ENCODE results near the gene STKLD1.

STKLD1 gene

DNA sequence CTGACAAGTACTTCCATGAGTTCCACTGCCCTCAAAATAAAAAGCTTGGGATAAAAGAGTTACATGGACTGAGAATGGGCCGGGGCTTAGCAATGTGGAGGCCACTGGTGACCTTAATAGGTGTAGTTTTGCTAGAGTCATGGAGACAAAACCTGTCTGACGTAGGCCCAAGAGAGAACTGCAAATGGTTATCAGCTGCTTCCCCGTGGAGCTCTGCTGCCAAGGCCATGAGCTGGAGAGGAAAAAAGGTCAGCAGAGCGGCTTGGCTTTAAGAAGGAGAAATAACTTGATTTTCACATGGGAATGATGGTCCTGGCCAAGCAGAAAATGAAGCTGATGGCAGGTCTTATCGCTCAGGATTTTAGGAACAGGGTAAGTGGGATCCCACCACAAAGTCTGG is 36.5 kb upstream of the STKLD1 start:
- H3K4me1 Mint-ChIP-seq (ENCODE audit: low read depth), result peaks cover 15% of the 10 kb centered on the region
- H3K27me3 Mint-ChIP-seq (ENCODE audit: low read depth), result no peaks in the 10 kb centered on the region
- DNase-seq (ENCODE audit: low spot score), result no peak
- no peaks in the 10 kb centered on the region for H3K9me3 Mint-ChIP-seq
- H3K36me3 Mint-ChIP-seq (ENCODE audit: low read depth), result peaks cover 35% of the 10 kb centered on the region
- H3K4me3 Mint-ChIP-seq, result no peak overlapping the region
- peak overlapping the region; percentile 31 for H3K27ac Mint-ChIP-seq

DNA sequence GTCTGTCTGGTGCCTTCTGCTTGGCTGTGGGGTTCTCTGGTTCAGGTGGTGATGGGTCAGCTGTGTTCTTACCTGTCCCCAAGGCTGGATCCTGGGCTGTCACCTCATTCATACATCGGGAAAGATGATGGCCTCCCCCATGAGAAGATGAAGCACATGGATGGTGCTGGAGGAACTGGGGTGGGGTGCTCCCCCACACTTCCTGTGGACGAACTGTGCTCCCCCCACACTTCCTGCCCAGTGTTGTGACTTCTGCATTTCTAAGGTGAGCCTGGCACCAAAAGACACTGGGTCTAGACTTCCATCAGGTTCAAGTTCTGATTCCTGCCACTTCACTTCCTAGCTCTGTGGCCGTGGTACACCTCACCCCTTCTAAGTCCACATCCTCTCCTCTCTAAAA is 35.9 kb upstream of the STKLD1 start:
- Mint-ChIP-seq H3K4me3 (no peak overlapping the region), H3K27ac (peak overlapping the region; percentile 51), H3K36me3 (ENCODE audit: low read depth) (peaks cover 35% of the 10 kb centered on the region), H3K4me1 (ENCODE audit: low read depth) (peaks cover 11% of the 10 kb centered on the region), H3K27me3 (ENCODE audit: low read depth) (no peaks in the 10 kb centered on the region), H3K9me3 (no peaks in the 10 kb centered on the region)
- no peak for DNase-seq (ENCODE audit: low spot score)

GRCh38 chr9:133340916-133341315 is 35.2 kb upstream of the STKLD1 start:
- Mint-ChIP-seq H3K36me3 (ENCODE audit: low read depth) (peaks cover 33% of the 10 kb centered on the region), H3K4me1 (ENCODE audit: low read depth) (peaks cover 10% of the 10 kb centered on the region), H3K4me3 (no peak overlapping the region), H3K27ac (peak overlapping the region; percentile 55), H3K27me3 (ENCODE audit: low read depth) (no peaks in the 10 kb centered on the region), H3K9me3 (no peaks in the 10 kb centered on the region)
- DNase-seq (ENCODE audit: low spot score), result no peak

- Mint-ChIP-seq H3K9me3 (no peaks in the 10 kb centered on the region), H3K36me3 (ENCODE audit: low read depth) (peaks cover 32% of the 10 kb centered on the region), H3K4me1 (ENCODE audit: low read depth) (peaks cover 12% of the 10 kb centered on the region), H3K4me3 (no peak overlapping the region), H3K27me3 (ENCODE audit: low read depth) (no peaks in the 10 kb centered on the region), H3K27ac (peak overlapping the region; percentile 41)
- no peak for DNase-seq (ENCODE audit: low spot score)
Observed at GRCh38 chr9:133341369-133342068, 34.6 kb upstream of the STKLD1 start.

GRCh38 chr9:133342069-133342406 is 34.1 kb upstream of the STKLD1 start:
- H3K27me3 Mint-ChIP-seq (ENCODE audit: low read depth), result no peaks in the 10 kb centered on the region
- no peak for DNase-seq (ENCODE audit: low spot score)
- peak overlapping the region; percentile 41 for H3K27ac Mint-ChIP-seq
- peaks cover 33% of the 10 kb centered on the region for H3K36me3 Mint-ChIP-seq (ENCODE audit: low read depth)
- peaks cover 17% of the 10 kb centered on the region for H3K4me1 Mint-ChIP-seq (ENCODE audit: low read depth)
- no peak overlapping the region for H3K4me3 Mint-ChIP-seq
- H3K9me3 Mint-ChIP-seq, result no peaks in the 10 kb centered on the region

DNA sequence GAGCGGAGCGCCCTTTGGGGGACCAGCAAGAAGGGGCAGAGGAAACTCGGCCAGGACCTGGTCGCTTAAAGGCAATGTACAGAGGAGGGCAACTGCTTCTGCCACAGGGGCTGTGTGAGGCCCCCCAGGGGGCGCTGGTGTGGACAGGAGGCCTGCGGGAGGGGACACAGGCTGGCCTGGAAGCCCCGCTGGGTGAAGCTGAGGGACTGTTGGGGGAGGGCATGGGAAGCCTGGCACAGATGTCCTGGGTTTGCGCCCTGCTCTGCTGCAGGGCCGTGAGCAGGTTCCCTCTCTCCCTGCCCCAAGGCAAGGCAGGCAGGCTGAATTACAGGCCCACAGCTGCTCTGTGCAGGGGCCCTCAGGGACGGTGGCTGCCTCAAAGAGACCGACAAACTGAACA is 33.6 kb upstream of the STKLD1 start:
- Mint-ChIP-seq H3K27ac (no peak overlapping the region), H3K4me3 (no peak overlapping the region), H3K27me3 (ENCODE audit: low read depth) (no peaks in the 10 kb centered on the region), H3K36me3 (ENCODE audit: low read depth) (peaks cover 34% of the 10 kb centered on the region), H3K9me3 (no peaks in the 10 kb centered on the region), H3K4me1 (ENCODE audit: low read depth) (peaks cover 20% of the 10 kb centered on the region)
- DNase-seq (ENCODE audit: low spot score), result no peak

- H3K9me3 Mint-ChIP-seq, result no peaks in the 10 kb centered on the region
- DNase-seq (ENCODE audit: low spot score), result no peak
- no peaks in the 10 kb centered on the region for H3K27me3 Mint-ChIP-seq (ENCODE audit: low read depth)
- no peak overlapping the region for H3K27ac Mint-ChIP-seq
- H3K36me3 Mint-ChIP-seq (ENCODE audit: low read depth), result peaks cover 39% of the 10 kb centered on the region
- H3K4me3 Mint-ChIP-seq, result no peak overlapping the region
- H3K4me1 Mint-ChIP-seq (ENCODE audit: low read depth), result peaks cover 21% of the 10 kb centered on the region
Observed at GRCh38 chr9:133344071-133344470, 32.1 kb upstream of the STKLD1 start.

DNA sequence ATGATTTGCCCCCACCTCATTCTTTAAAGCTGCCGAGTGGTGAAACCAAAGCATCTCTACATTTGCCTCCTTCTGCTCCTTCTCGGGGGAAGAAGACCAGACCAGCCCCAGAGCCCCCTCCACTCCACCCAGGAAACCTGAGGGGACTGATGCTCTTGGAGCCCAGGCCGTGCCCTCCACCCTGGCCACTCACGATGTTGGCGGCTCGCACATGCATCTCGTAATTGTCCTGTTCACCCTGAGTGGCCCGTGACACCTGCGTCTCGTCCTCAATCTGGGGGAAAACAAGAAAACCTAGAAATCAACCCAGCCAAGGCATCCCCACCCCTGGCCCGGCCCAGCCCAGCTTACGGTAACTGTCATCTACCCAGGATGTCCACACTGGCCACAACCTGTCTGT is 31.2 kb upstream of the STKLD1 start:
- DNase-seq (ENCODE audit: low spot score), result no peak
- peaks cover 29% of the 10 kb centered on the region for H3K4me1 Mint-ChIP-seq (ENCODE audit: low read depth)
- peaks cover 40% of the 10 kb centered on the region for H3K36me3 Mint-ChIP-seq (ENCODE audit: low read depth)
- no peaks in the 10 kb centered on the region for H3K27me3 Mint-ChIP-seq (ENCODE audit: low read depth)
- H3K9me3 Mint-ChIP-seq, result no peaks in the 10 kb centered on the region
- H3K4me3 Mint-ChIP-seq, result no peak overlapping the region
- H3K27ac Mint-ChIP-seq, result no peak overlapping the region

DNA sequence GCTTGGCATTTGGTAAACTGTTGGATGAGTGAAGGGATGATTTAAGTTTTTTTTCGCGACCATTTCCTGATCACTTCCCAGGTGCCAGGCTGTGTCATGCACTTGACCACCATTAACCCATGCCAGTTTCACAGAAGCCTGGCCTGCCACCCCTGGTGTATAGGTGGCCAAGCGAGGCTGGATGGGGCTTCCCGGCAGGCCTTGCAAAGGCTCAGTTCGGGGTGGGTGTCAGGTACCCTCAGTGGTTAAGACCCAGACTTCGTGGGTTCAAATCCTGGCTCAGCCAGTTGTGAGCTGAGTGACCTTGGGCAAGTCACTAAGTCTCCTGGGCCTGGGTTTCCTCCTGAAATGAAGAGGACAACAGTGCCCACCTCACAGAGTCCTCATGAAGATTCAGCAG is 30.6 kb upstream of the STKLD1 start:
- H3K27me3 Mint-ChIP-seq (ENCODE audit: low read depth), result no peaks in the 10 kb centered on the region
- H3K9me3 Mint-ChIP-seq, result no peaks in the 10 kb centered on the region
- no peak overlapping the region for H3K27ac Mint-ChIP-seq
- H3K36me3 Mint-ChIP-seq (ENCODE audit: low read depth), result peaks cover 39% of the 10 kb centered on the region
- no peak overlapping the region for H3K4me3 Mint-ChIP-seq
- DNase-seq (ENCODE audit: low spot score), result no peak
- H3K4me1 Mint-ChIP-seq (ENCODE audit: low read depth), result peaks cover 32% of the 10 kb centered on the region

DNA sequence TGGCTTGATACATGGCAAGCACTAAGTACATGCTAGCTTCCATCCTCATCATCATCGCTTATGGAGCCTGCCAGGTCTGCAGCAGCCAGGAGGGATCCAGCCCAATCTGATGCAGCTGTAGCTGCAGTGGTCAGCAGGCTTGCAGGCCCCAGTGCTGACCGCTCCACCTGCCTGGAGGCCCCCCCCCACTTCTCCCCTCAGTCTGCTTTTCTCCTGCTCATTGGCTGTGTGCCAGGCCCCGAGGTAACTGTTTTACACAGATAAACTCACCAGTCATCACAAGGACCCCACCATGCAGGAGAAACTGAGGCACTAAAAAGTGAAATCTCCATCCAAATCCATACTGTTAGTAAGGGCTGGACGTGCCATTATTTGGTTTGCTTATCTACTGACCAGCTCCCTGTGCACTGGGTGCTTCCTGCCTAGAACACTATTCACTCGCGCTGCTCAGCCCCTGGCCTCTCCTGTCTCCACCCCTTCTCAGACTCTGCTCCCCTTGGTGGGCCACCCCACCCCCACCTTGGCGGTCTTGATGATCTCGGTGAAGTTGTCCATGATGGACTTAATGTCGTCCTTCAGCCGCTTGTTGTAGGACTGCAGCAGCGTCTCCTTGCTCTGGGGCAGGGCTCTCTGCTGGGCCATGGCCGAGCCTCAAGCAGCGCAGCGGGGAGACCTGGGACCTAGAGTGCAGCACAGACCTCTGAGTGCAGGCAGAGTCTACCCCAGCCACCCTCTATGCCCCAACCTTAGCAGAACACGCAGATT is 30.0 kb upstream of the STKLD1 start:
- Mint-ChIP-seq H3K27ac (peak overlapping the region; percentile 78), H3K4me1 (ENCODE audit: low read depth) (peaks cover 31% of the 10 kb centered on the region)

DNA sequence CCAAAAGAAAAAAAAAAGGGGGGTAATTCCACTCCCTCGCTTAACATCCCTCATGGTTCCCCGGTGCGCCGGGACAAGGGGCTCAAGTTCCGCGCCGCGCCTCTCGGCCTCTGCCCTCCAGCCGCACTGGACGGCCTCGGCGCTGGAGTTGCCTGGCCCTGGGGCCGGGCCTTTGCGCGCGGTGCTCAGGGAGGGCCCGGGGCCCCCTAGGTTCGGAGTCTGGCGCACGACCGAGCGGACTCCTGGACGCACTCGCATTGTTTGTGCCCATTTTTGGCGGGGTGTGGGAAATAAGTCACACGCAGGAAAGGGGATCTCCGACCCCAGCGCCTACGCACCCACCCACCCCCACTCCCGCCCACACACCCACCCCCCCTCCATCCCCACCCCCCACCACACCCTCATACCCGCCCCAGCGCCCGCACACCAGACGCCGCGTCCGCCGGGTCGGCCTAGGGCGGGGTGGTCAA is 28.6 kb upstream of the STKLD1 start:
- H3K27me3 Mint-ChIP-seq (ENCODE audit: low read depth), result no peaks in the 10 kb centered on the region
- DNase-seq (ENCODE audit: low spot score), result peak; percentile 32
- no peaks in the 10 kb centered on the region for H3K9me3 Mint-ChIP-seq

More for the DNA sequence above, 30.0 kb upstream of the STKLD1 start:
- Mint-ChIP-seq H3K9me3 (no peaks in the 10 kb centered on the region), H3K36me3 (ENCODE audit: low read depth) (peaks cover 44% of the 10 kb centered on the region), H3K27me3 (ENCODE audit: low read depth) (no peaks in the 10 kb centered on the region), H3K4me3 (peak overlapping the region; percentile 99)
- DNase-seq (ENCODE audit: low spot score), result no peak

DNA sequence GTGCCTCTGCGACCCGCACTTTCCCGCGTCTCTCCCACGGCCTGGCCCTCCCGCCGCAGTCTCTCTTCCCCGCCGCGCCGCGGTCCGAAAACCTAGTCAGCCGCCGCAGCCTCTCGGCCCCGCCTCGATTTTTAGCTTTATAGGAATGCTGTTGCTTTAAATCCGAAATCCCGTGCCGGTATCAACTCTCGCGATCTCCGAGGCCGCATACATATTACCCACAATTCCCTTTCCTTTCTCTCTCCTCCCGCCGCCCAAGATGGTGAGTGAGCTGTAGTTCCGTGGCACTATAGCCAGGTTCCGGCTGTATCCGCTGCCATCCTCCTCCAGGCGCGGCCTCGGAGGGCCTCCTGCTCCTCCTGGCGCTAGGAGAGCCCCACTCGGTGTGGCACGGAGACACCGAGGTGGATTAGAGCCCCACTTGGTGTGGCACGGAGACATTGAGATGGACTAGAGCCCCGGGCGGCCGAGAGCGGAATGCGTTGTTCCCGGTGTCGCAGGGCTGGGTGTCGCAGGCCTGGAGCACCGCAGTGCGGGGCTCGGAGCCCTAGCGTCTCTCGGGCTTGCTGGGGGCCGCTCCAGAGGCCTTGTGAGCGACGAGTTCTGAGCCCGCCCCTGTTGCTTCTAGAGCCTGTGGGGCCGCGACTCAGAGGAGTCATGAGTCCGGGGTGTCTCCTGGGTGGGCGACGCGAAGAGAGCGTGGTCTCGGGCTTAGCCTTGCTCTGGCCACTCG is 28.0 kb upstream of the STKLD1 start, which contains the start of the genes MED22 and RPL7A:
TSS of gene MED22 (minus strand) at position 147 of the 733 bp plus-strand sequence. CDS start 1,469 bp downstream, outside the sequence.
TSS of gene RPL7A (plus strand) at position 234 of the 733 bp plus-strand sequence. CDS start at position 260, 26 bp downstream.
- peaks cover 31% of the 10 kb centered on the region for H3K4me1 Mint-ChIP-seq (ENCODE audit: low read depth)
- peaks cover 56% of the 10 kb centered on the region for H3K36me3 Mint-ChIP-seq (ENCODE audit: low read depth)
- no peaks in the 10 kb centered on the region for H3K27me3 Mint-ChIP-seq (ENCODE audit: low read depth)

More for the DNA sequence above, 28.6 kb upstream of the STKLD1 start:
- H3K36me3 Mint-ChIP-seq (ENCODE audit: low read depth), result peaks cover 52% of the 10 kb centered on the region
- peak overlapping the region; percentile 99 for H3K4me3 Mint-ChIP-seq
- H3K27ac Mint-ChIP-seq, result peak overlapping the region; percentile 98
- H3K4me1 Mint-ChIP-seq (ENCODE audit: low read depth), result peaks cover 31% of the 10 kb centered on the region

DNA sequence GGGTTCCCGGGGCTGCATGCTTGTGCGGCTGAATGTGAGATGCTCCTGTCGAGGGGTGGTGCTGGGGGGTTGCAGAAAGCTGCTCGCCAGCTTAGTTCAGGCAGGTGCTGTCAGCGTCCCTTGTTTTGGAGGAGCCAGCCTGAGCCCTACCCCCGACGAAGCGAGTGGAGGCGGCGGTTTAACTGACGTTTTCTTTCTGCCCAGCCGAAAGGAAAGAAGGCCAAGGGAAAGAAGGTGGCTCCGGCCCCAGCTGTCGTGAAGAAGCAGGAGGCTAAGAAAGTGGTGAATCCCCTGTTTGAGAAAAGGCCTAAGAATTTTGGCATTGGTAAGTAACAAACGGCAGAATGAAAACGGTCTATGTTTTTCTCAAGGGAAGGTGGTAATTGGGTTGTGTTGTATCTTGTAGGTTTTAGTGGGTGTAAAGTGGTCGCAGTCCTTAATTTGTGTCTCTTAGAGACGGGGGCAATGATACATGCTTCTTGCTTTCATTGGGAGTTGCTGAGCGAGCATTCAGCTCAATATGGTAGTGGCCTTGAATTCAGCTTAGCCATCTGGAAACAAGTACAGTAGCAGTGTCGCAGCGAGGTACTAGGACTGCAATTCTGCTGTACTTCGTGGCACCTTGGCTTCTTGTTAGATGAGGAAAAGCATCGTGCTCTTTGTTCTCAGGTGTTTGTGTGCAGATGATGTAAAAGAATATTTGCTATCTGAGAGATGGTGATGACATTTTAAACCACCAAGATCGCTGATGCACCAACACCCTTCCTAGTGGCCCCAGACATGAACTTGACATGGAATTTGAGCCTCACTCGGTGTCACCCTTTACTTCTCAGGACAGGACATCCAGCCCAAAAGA is 27.2 kb upstream of the STKLD1 start:
- Mint-ChIP-seq H3K36me3 (ENCODE audit: low read depth) (peaks cover 59% of the 10 kb centered on the region), H3K4me3 (peak overlapping the region; percentile 99), H3K27ac (peak overlapping the region; percentile 98), H3K27me3 (ENCODE audit: low read depth) (no peaks in the 10 kb centered on the region), H3K9me3 (no peaks in the 10 kb centered on the region), H3K4me1 (ENCODE audit: low read depth) (peaks cover 33% of the 10 kb centered on the region)
- DNase-seq (ENCODE audit: low spot score), result no peak

More for the DNA sequence above, 28.0 kb upstream of the STKLD1 start, which contains the start of the genes MED22 and RPL7A:
- DNase-seq (ENCODE audit: low spot score), result peak; percentile 92
- H3K9me3 Mint-ChIP-seq, result no peaks in the 10 kb centered on the region
- peak within 1 kb of the TSS; percentile 99 for H3K4me3 Mint-ChIP-seq
- peak within 1 kb of the TSS; percentile 98 for H3K27ac Mint-ChIP-seq

Measured in T-helper 2 cell treated with Interferon-gamma antibody and Interleukin-4, amounts not matched to agents 5 μg/mL and 100 μg/mL, for 36 hours (primary cell).